ENCODE results near the gene IDH2. TPM values are rescaled to one million over a fixed set of nuclear protein-coding genes. Genes with fewer than 3 reads are reported as not detected.

The IDH2 gene
- total RNA-seq, 1 experiment from 2014 or later, result 48.1 TPM

DNA sequence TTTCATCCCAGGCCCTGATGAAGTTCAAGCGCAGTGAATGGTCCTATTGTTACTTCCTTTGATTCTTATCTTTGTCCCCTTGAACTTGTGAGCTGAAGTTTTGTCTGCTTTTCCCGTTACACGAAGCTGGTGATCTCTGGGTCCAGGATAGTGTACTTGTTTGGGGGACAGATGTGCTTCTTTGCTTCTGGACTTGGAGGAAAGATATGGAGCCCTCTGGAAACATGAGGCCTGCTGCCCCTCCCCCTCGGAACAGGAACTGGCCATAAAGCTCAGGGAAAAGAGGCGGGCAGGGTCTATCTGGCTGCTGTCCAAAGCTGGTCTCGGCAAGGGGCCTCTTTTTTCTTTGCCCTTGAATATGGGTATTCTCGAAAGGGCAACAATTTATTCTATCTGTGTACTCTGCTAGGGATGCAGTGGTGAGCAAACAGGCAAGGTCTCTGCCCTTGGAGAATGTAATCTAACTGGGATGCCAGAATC is 47.6 kb downstream of the IDH2 start:
- TF ChIP-seq POLR2A (IDR thresholded peaks at IDR 0.05; ENCODE audit: borderline replicate concordance, extremely low read depth, insufficient read depth, insufficient read length) (no peak), SP1 (IDR thresholded peaks at IDR 0.05; ENCODE audit: low read depth) (no peak), YY1 (IDR thresholded peaks at IDR 0.05; ENCODE audit: extremely low read depth, insufficient replicate concordance, low read depth, low read length) (no peak), ELF1 (IDR thresholded peaks at IDR 0.05; ENCODE audit: borderline replicate concordance, low read depth) (no peak), SIN3A (IDR thresholded peaks at IDR 0.05; ENCODE audit: low read depth) (no peak), TCF7L2 (IDR thresholded peaks at IDR 0.05; ENCODE audit: borderline replicate concordance, extremely low read depth, insufficient read depth, insufficient read length) (no peak), CEBPB (IDR thresholded peaks at IDR 0.05; ENCODE audit: low read depth) (no peak), SRF (IDR thresholded peaks at IDR 0.05; ENCODE audit: low read depth) (no peak), FOSL1 (IDR thresholded peaks at IDR 0.05; ENCODE audit: low read depth) (no peak), CBX3 (IDR thresholded peaks at IDR 0.05; ENCODE audit: low read depth) (no peak), EGR1 (IDR thresholded peaks at IDR 0.05; ENCODE audit: low read depth) (no peak), ZNF274 (IDR thresholded peaks at IDR 0.05; ENCODE audit: low read depth, low read length) (no peak)
- TF ChIP-seq, protein P1, sequence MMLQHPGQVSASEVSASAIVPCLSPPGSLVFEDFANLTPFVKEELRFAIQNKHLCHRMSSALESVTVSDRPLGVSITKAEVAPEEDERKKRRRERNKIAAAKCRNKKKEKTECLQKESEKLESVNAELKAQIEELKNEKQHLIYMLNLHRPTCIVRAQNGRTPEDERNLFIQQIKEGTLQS (IDR thresholded peaks at IDR 0.05), result no peak
- TF ChIP-seq, protein P2, sequence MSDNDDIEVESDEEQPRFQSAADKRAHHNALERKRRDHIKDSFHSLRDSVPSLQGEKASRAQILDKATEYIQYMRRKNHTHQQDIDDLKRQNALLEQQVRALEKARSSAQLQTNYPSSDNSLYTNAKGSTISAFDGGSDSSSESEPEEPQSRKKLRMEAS (IDR thresholded peaks at IDR 0.05), result no peak
- TF ChIP-seq, protein P3, sequence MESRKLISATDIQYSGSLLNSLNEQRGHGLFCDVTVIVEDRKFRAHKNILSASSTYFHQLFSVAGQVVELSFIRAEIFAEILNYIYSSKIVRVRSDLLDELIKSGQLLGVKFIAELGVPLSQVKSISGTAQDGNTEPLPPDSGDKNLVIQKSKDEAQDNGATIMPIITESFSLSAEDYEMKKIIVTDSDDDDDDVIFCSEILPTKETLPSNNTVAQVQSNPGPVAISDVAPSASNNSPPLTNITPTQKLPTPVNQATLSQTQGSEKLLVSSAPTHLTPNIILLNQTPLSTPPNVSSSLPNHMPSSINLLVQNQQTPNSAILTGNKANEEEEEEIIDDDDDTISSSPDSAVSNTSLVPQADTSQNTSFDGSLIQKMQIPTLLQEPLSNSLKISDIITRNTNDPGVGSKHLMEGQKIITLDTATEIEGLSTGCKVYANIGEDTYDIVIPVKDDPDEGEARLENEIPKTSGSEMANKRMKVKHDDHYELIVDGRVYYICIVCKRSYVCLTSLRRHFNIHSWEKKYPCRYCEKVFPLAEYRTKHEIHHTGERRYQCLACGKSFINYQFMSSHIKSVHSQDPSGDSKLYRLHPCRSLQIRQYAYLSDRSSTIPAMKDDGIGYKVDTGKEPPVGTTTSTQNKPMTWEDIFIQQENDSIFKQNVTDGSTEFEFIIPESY (IDR thresholded peaks at IDR 0.05; ENCODE audit: extremely low read depth, insufficient replicate concordance, low read length), result no peak
- TF ChIP-seq, protein P4, sequence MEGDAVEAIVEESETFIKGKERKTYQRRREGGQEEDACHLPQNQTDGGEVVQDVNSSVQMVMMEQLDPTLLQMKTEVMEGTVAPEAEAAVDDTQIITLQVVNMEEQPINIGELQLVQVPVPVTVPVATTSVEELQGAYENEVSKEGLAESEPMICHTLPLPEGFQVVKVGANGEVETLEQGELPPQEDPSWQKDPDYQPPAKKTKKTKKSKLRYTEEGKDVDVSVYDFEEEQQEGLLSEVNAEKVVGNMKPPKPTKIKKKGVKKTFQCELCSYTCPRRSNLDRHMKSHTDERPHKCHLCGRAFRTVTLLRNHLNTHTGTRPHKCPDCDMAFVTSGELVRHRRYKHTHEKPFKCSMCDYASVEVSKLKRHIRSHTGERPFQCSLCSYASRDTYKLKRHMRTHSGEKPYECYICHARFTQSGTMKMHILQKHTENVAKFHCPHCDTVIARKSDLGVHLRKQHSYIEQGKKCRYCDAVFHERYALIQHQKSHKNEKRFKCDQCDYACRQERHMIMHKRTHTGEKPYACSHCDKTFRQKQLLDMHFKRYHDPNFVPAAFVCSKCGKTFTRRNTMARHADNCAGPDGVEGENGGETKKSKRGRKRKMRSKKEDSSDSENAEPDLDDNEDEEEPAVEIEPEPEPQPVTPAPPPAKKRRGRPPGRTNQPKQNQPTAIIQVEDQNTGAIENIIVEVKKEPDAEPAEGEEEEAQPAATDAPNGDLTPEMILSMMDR (IDR thresholded peaks at IDR 0.05 in 2 of 3, conservative IDR thresholded peaks at IDR 0.05 in 1 of 3; ENCODE audit: borderline replicate concordance in 1 of 3, insufficient read depth in 1 of 3, low read depth in 2 of 3, low read length in 2 of 3), result no peak
- H4K20me1 ChIP-seq (ENCODE audit: insufficient read depth), result no peaks in the 10 kb centered on the region
- no peak overlapping the region for H2AFZ ChIP-seq (ENCODE audit: low read depth, low read length, poor library complexity, severe bottlenecking)
- H3K4me2 ChIP-seq (ENCODE audit: low read length), result no peak overlapping the region
- ATAC-seq (no peak), DNase-seq (ENCODE audit: low read depth, low spot score) (no peak)
- no peak overlapping the region for H3K4me3 ChIP-seq (replicated peaks in 1 of 2; ENCODE audit: low read depth in 1 of 2, low read length in 2 of 2)
- ChIA-PET POLR2A (no interaction called here), RAD21 (ENCODE audit: low non-redundant PET in 1 of 2, low total read pairs in 2 of 2, uncharacterized antibody in 2 of 2, unreplicated experiment in 2 of 2) (no interaction called here), CTCF (no interaction called here)
- intact Hi-C loops (cut with micrococcal nuclease), result no loop called here
- no TSS peak for BruUV-seq (replicated peaks)
- H3K27me3 ChIP-seq (ENCODE audit: insufficient read depth, low read length), result no peaks in the 10 kb centered on the region
- no peaks in the 10 kb centered on the region for H3K9me3 ChIP-seq (ENCODE audit: control insufficient read depth in 1 of 2, insufficient read depth in 1 of 2, low read depth in 1 of 2, low read length in 2 of 2)
- H3K36me3 ChIP-seq (ENCODE audit: control insufficient read depth in 1 of 2, insufficient read depth in 2 of 2, low read length in 2 of 2), result no peaks in the 10 kb centered on the region
- no peaks in the 10 kb centered on the region for H3K79me2 ChIP-seq (ENCODE audit: insufficient read depth, low read length)
- H3K4me1 ChIP-seq (ENCODE audit: control insufficient read depth in 1 of 2, insufficient read depth in 2 of 2, low read length in 2 of 2), result peaks cover 0 to 7% of the 10 kb centered on the region in 2 experiments; a peak in 1 of 4 replicates
- H3K9ac ChIP-seq (ENCODE audit: low read length), result no peak overlapping the region
- no peaks in the 10 kb centered on the region for H3K9me2 ChIP-seq (ENCODE audit: insufficient read depth)
- no peak overlapping the region for H3K27ac ChIP-seq (ENCODE audit: low read depth, low read length)
